Spleen (tissue), 7 donors: ENCODE data around the gene VEGFB.
A peak's percentile ranks its signal among the peaks of the same experiment; 100 is the strongest.

Source experiments
- CTCF ChIP-seq, 11 experiments: fragments of 200-600 bp in 7 of 11; fragments of 450-650 bp in 4 of 11; sonication (generic) in 4 of 11; IDR thresholded peaks in 8 of 11; conservative IDR thresholded peaks in 3 of 11; 1 replicate in 7 of 11; 2 replicates in 4 of 11; pipeline versions ENCODE4 v1.4.0 to v1.8.0; 2016 to 2021; ENCODE audit warnings: antibody characterized with exemption in 11 of 11, inconsistent platforms in 4 of 11, mild to moderate bottlenecking in 1 of 11
- POLR2AphosphoS5 ChIP-seq, 3 donors: sonication (generic); formaldehyde crosslinking; IDR thresholded peaks; one replicate each; pipeline ENCODE4 v1.5.1; 2017; ENCODE audit warnings: antibody characterized with exemption in 3 of 3
- donor health status: DM: no; HTN: no; CAD: no; lungs with moderate emphysema.
- donor health status: DM: no; HTN: no; CAD: no.
- donor health status: DM: no; HTN: no; CAD: no.

DNA sequence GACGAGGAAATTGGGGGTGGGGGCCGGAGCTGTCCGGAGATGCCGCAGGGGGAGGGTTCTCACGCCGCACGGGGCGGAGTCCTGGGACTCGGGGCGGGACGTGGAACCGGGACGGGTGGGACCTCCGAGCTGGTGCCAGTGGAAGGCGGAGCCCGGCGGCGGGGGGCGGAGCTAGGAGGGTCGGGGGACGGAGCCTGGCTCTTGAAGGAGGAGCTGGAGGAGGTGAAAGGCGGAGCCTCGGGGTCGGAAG, 6.8 kb downstream of the VEGFB start:
- peak in 2 of 11 experiments; percentile 9 to 39 for TF ChIP-seq CTCF (IDR thresholded peaks at IDR 0.05 in 8 of 11, conservative IDR thresholded peaks at IDR 0.05 in 3 of 11)
- TF ChIP-seq POLR2AphosphoS5 (IDR thresholded peaks at IDR 0.05) = no peak
